K562 (cell line): ENCODE measurements around the gene CRADD. TPM values are rescaled to one million over a fixed set of nuclear protein-coding genes. Genes with fewer than 3 reads are reported as not detected.

ENCODE experiments used
- ARNT ChIP-seq, 2 experiments: fragments of 450-650 bp; IDR thresholded peaks; 2 replicates each; pipeline ENCODE4 v1.6.1; 2016; ENCODE audit warnings: mild to moderate bottlenecking in 1 of 2
- CTBP1 ChIP-seq: fragments of 450-650 bp; IDR thresholded peaks from 2 replicates; pipeline ENCODE4 v1.6.1; 2016; ENCODE audit warnings: borderline replicate concordance
- E2F1 ChIP-seq: sonication (generic); formaldehyde crosslinking; IDR thresholded peaks from 2 replicates; pipeline ENCODE4 v1.8.1; 2023; ENCODE audit warnings: mild to moderate bottlenecking, missing genetic modification reagents, moderate library complexity
- ESRRB ChIP-seq: fragments of 250-450 bp; sonication (Bioruptor Pico); IDR thresholded peaks from 2 replicates; pipeline ENCODE4 v1.5.0; 2020; ENCODE audit warnings: mild to moderate bottlenecking, moderate library complexity, borderline replicate concordance
- ETS1 ChIP-seq: conservative IDR thresholded peaks from 2 replicates; pipeline ENCODE4 v1.6.1; 2011; ENCODE audit warnings: low read depth, mild to moderate bottlenecking, low read length; ENCODE audit not compliant: control insufficient read depth
- ETV6 ChIP-seq, 3 experiments: fragments of 150-350 bp in 1 of 3; sonication (generic) in 1 of 3; formaldehyde crosslinking in 1 of 3; IDR thresholded peaks; 2 replicates each; pipeline versions ENCODE4 v1.6.1 to v1.8.0; 2014 to 2022; ENCODE audit warnings: borderline replicate concordance in 2 of 3, low read depth in 2 of 3, antibody characterized with exemption in 1 of 3, low read length in 1 of 3, mild to moderate bottlenecking in 1 of 3, missing genetic modification reagents in 1 of 3
- HLTF ChIP-seq: fragments of 450-650 bp; IDR thresholded peaks from 2 replicates; pipeline ENCODE4 v1.6.1; 2016
- STAT5A ChIP-seq: IDR thresholded peaks from 2 replicates; pipeline ENCODE4 v1.6.1; 2012; ENCODE audit warnings: low read length, inconsistent platforms, borderline replicate concordance
- STAT5B ChIP-seq: fragments of 250-450 bp; sonication (Bioruptor Pico); IDR thresholded peaks from 2 replicates; pipeline ENCODE4 v1.8.0; 2021; ENCODE audit warnings: mild to moderate bottlenecking, inconsistent platforms
- TAF9B ChIP-seq: fragments of 450-650 bp; IDR thresholded peaks from 2 replicates; pipeline ENCODE4 v1.6.1; 2018; ENCODE audit warnings: mild to moderate bottlenecking; ENCODE audit not compliant: partially characterized antibody
- ZBTB43 ChIP-seq: sonication (generic); formaldehyde crosslinking; IDR thresholded peaks from 2 replicates; pipeline ENCODE4 v1.8.0; 2023; ENCODE audit warnings: mild to moderate bottlenecking, missing genetic modification reagents
- ZBTB7A ChIP-seq: IDR thresholded peaks from 2 replicates; pipeline ENCODE4 v1.6.1; 2011; ENCODE audit warnings: low read depth, mild to moderate bottlenecking, low read length, moderate library complexity, borderline replicate concordance; ENCODE audit not compliant: control insufficient read depth
- ZNF318 ChIP-seq, 2 experiments: fragments of 450-650 bp; IDR thresholded peaks; 2 replicates each; pipeline ENCODE4 v1.6.1; 2016; ENCODE audit warnings: mild to moderate bottlenecking in 2 of 2, borderline replicate concordance in 1 of 2, low read depth in 1 of 2, moderate library complexity in 1 of 2
- polyA plus RNA-seq, 8 experiments: library from polyadenylated mRNA; depleted of rRNA in 4 of 8; stranded (reverse) in 5 of 8; unstranded in 3 of 8; fragments of >200 nt; fragmentation: Nextera tagmentation in 2 of 8; fragmentation: Illumina TruSeq in 1 of 8; extraction: Ambion mirVana in 2 of 8; extraction: Trizol in 1 of 8; gene quantifications; 2 replicates each; pipeline versions ENCODE4 v1.2.1 to v1.2.3, GENCODE V29; 2011 to 2014; ENCODE audit warnings: inconsistent platforms in 1 of 8, missing spikeins in 1 of 8
- total RNA-seq, 7 experiments: library from RNA; depleted of rRNA in 6 of 7; stranded (reverse); fragments of >200 nt in 6 of 7; fragmentation: Illumina TruSeq in 2 of 7; extraction: Trizol in 2 of 7; gene quantifications; 2 replicates each; pipeline versions ENCODE4 v1.2.1 to v1.2.3, GENCODE V29; 2011 to 2021; ENCODE audit warnings: low replicate concordance in 1 of 7

CRADD gene
- total and polyA plus RNA-seq, 9 of the 15 experiments (the other 6 are each of a cell fraction or from before 2014, with no cell fraction given), result 20.5 to 41.1 (median 25.9) TPM

- TF ChIP-seq ZNF318 (IDR thresholded peaks at IDR 0.05; ENCODE audit: borderline replicate concordance in 1 of 2, low read depth in 1 of 2) (no peak), ZBTB43 (CRISPR knock-in tag) (no peak), TAF9B (peak; percentile 19), ETS1 (peak; percentile 66), STAT5B (CRISPR knock-in tag) (no peak), ETV6 (IDR thresholded peaks at IDR 0.05; ENCODE audit: borderline replicate concordance in 1 of 2, low read depth in 2 of 2, low read length in 1 of 2) (0 out of 4 replicates have a peak, but pooled peaks of 1 of the 2 experiments have one; percentile 51), ETV6 (CRISPR knock-in tag; IDR thresholded peaks at IDR 0.05; ENCODE audit: borderline replicate concordance) (no peak), HLTF (no peak), STAT5A (peak; percentile 97), ZBTB7A (peak; percentile 24; the same call in 1 of the 2 replicates), ESRRB (CRISPR knock-in tag) (no peak), E2F1 (CRISPR knock-in tag) (no peak), CTBP1 (peak; percentile 77; the same call in 1 of the 2 replicates), ARNT (IDR thresholded peaks at IDR 0.05) (peak in 1 of 2 experiments; percentile 71; a peak in 1 of 4 replicates)
These were observed 65.1 kb downstream of the CRADD start (continued) for GRCh38 chr12:93742110-93742934.
